OCI-M1 (cell line): Measurements from ENCODE around the gene ZNF518A.

ENCODE experiments used
- DNase-seq: peaks from one replicate; lab custom pipeline; 2025; lab: John Stamatoyannopoulos, UW

ZNF518A gene, protein sequence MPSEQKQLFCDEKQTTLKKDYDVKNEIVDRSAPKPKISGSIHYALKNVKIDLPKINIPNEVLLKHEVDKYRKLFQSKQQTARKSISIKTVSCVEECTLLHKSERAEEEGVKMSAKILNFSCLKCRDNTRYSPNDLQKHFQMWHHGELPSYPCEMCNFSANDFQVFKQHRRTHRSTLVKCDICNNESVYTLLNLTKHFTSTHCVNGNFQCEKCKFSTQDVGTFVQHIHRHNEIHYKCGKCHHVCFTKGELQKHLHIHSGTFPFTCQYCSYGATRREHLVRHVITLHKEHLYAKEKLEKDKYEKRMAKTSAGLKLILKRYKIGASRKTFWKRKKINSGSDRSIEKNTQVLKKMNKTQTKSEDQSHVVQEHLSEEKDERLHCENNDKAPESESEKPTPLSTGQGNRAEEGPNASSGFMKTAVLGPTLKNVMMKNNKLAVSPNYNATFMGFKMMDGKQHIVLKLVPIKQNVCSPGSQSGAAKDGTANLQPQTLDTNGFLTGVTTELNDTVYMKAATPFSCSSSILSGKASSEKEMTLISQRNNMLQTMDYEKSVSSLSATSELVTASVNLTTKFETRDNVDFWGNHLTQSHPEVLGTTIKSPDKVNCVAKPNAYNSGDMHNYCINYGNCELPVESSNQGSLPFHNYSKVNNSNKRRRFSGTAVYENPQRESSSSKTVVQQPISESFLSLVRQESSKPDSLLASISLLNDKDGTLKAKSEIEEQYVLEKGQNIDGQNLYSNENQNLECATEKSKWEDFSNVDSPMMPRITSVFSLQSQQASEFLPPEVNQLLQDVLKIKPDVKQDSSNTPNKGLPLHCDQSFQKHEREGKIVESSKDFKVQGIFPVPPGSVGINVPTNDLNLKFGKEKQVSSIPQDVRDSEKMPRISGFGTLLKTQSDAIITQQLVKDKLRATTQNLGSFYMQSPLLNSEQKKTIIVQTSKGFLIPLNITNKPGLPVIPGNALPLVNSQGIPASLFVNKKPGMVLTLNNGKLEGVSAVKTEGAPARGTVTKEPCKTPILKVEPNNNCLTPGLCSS (N-terminal part only)

DNA sequence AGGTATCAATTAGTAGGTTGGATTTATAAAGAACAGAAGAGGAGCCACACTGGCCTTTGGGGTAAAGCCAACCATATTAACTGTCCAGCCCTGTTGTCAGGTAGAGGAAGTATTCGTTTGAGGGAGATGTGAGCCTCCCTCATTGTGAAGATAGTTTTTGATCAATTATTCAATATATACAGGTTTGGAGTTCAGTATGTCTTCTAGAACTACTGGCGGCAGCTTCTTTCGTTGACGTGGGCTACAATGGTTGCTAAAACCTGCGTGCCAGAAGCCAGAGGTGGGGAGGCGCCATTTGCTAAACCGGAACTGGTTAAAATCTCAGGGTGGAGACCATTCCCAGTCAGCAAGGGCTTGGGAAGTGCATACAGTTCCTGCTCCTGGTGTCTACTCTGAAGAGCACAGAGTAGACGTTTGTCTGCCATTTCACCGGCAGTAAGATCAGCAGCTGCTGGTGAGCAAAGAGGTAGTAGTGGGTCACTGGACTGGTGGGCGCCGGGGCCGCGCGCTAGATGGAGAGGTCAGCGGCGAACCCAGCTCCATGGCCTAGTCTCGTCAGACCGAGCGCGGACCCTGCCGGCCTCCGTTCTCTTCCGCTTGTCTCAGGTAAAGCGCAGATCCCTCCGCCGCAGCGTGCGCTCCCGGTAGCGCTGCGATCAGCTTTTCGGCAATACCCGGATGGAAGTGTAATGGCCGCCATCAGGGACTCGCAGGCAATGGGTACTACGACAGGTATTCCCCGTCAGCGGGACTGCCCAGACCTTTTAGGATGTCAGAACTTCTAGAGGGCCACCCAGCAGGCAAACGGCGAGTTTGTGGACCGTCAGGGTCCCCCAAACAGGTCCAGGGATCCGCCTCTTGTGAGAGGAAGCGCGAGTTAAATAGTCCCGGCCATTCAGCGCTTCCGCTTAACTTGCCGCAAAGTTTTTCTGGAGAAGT lies at the start of gene ZNF518A:
Gene ZNF518A (plus strand): TSS at position 911 of the 939 bp plus-strand sequence. CDS start 26,026 bp downstream, outside the sequence.
- DNase-seq, result peak; percentile 98

DNA sequence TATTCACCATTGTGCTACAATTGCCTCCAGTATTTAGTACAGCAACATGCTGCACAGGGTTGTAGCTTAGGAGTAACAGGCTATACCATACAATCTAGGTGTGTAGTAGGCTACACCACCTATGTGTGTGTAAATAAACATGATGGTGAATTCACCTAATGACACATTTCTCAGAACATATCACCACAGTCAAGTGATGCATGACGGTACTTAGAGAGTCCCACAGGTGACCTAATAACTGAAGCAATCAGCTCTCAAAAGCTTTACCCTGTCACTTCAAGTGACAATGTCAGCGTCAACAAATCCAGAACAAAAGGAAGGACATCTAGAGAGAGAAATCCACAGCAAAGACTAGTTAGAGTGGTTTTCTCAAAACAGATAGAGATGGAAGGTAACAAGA lies 47.9 kb upstream of the ZNF518A start:
- no peak for DNase-seq

GRCh38 chr10:96082748-96083147 lies 47.3 kb upstream of the ZNF518A start:
- DNase-seq, result no peak

DNA sequence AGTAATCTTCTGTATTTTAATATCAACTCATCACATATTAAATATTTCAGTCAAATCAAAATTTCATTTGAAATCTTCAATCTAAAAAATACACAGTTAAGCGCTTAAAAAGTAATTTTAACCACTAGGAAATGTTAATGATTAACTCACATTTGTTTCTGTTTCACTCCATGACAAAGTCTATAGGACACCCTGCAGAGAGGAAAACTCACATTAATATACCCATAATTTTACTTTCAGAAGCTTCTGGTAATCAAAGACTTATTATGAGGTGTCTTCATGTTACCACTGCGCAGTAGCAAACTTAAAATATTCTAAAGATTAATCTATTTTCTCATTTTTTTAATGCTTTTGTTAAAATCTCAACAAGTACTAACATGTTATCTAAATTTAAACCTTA lies 41.0 kb upstream of the ZNF518A start:
- DNase-seq, result peak; percentile 70

DNA sequence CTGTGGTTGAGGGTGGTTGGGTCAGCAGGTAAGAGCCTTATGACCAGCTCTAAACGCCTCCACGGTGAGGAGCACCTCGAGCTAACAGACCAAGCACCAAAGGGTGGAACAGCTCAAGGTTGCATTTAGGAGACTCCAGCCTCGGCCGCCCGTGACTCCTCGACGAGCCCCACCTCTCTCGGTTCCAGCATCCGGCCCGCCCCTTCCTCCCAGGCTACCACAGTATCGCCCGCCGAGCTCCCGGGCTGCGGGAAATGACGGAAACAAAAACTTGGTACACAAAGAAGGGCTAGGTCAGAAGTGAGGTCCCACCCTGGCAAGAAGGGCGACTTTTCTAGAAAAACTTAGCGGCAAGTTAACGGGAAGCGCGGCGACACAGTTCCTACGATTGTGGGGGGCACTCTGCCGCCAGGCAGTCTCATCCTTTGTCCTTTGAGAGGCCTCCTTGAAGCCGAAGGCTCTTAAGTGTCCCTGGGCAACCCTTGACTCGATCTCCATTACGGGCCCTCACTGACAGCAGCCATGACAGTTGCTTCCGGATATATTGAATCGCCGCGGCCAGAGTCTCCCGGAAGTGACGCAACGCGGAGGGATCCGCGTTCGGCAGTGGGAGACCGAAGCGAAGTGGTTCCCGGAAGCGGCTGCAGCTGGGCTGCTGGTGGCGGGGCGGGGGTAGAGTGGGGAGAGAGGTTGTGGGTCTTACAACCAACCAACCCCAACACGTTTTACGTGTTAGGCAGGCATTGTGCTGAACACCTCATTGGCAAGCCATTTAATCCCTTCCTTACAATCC lies 40.2 kb upstream of the ZNF518A start:
- peak; percentile 98 for DNase-seq

- DNase-seq, result no peak
These were observed 39.7 kb upstream of the ZNF518A start for GRCh38 chr10:96090463-96090800.

DNA sequence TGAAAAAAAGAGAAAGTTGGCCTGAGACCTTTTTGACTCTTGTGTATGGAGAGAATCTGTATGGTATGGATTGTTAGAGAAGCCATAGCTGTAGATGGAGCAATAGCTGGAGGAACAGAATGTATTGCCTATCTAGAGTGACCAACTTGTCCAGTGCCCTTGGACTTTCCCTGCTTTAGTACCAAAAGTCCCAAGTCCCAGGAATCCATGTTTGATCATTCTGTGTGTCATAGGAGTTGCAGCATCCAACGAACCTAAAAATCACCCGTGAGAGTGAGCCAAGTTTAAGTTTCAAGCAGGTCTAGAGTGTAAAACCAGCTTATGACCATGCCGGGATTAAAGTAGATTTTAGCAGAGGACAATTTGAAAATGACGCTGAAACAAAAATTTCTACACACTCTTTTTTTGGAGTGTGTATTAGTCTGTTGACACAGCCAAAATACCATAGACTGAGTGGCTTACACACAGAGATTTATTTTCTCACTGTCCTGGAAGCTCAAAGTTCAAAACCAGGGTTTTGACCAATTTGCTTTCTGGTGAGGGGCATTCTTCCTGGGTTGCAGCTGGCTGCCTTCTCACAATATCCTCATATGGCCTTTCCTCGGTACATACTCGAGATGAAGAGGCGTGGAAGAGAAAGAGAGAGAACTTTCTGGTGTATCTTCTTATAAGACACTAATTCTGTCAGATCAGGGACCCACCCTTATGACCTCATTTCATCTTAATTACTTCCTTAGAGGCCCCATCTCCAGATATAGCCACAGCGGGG lies 36.9 kb upstream of the ZNF518A start:
- no peak for DNase-seq

DNA sequence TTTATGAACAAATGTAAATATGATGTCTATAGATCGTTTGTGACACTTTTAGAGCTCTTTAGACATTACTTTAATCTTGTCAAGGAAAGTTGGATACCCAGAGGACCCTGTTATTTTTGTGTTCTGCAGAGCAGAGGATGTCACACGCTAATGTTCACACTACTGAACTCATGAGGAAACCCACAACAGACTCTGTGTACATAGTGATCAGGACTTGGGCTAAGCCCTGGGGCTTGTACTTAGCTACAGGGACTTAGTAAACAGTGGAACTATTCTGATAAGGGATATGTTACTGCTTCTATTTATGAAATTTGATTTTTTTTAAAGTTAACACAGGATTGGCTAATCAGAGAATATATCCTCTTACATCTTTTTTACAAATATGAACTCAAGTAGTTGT lies 36.1 kb upstream of the ZNF518A start:
- peak; percentile 17 for DNase-seq

GRCh38 chr10:96096958-96097357 lies 33.1 kb upstream of the ZNF518A start:
- DNase-seq, result peak; percentile 21

GRCh38 chr10:96097865-96098264 lies 32.2 kb upstream of the ZNF518A start:
- no peak for DNase-seq

- no peak for DNase-seq
These were observed 22.5 kb upstream of the ZNF518A start for GRCh38 chr10:96107623-96108038.

DNA sequence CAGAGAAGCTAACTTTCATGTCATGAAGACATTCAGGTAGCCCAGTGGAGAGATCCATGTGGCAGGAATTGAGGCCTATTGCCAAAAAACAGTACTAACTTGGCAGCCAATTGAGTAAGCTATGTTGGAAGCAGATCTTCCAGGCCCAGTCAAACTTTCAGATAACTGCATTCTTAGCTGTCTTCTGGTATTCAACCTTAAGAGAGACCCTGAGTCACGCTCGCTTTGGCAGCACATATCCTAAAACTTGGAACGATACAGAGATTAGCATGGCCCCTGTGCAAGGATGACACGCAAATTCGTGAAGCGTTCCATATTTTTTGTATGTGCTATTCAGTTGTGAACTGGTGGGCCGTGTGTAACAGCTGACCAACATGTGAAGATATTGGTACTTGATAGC lies 17.6 kb upstream of the ZNF518A start:
- no peak for DNase-seq

GRCh38 chr10:96118604-96119450 lies 11.3 kb upstream of the ZNF518A start:
- no peak for DNase-seq

GRCh38 chr10:96122824-96123223 lies 7.3 kb upstream of the ZNF518A start:
- DNase-seq, result peak; percentile 30

- peak; percentile 97 for DNase-seq
These were observed 5.6 kb upstream of the ZNF518A start for GRCh38 chr10:96124230-96125141.

GRCh38 chr10:96125142-96125515 lies 5.0 kb upstream of the ZNF518A start:
- peak; percentile 84 for DNase-seq

DNA sequence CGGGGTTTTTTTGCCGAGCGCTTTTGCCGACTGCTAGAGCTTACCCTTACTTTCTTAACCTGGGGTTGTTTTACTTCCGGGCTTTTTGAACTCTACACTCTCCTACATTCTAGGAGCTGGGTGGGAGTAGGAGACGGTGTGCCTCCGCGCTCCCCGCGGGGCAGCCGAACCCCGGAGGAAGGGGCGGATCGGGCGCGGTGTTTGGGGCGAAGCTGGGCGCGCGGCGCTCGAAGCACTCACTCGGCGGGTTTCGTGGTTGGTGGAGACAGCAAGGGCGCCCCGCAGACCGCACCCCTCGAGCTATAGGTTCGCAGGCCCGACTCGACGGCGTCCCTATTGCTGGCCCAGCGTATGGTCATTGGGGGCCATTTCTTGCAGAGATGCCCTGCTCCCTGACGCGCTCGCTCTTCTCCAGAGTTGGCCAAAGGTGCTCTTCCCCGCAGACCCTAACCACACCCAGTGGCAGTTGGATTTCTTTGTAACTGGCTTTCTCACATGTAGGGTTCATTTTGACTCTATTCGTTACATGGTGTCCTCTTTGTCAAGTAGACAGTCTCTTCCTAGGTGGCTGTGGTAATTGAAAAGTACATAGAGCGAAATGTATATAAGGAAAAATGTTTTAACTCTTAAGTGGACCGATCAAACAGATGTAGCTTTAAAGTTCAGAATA lies 364 bp downstream of the ZNF518A start:
- DNase-seq, result no peak
